CMK (cell line): ENCODE results near the gene OR1S2.
"Not testable (repeated sequence)": the region's sequence is repeated elsewhere in the genome, so short reads cannot be mapped to it uniquely, and the experiment has no call there.

Experiments
- DNase-seq: peaks from one replicate; pipeline ENCODE4 v3.0.0-alpha.2; 2010; ENCODE audit warnings: low read depth

The OR1S2 gene

GRCh38 chr11:58204042-58204441 lies at the start of gene OR1S2:
Gene OR1S2, minus strand, starts transcription at chr11:58204142. Its CDS starts 0 bp downstream, at chr11:58204142.
- no peak for DNase-seq

- DNase-seq: no peak
Observed at GRCh38 chr11:58243954-58244353, 40.0 kb upstream of the OR1S2 start.

GRCh38 chr11:58227956-58228615 lies 24.1 kb upstream of the OR1S2 start:
- peak; percentile 29 for DNase-seq

GRCh38 chr11:58222721-58223120 lies 18.8 kb upstream of the OR1S2 start:
- DNase-seq: no peak

GRCh38 chr11:58216476-58216875 lies 12.5 kb upstream of the OR1S2 start:
- no peak for DNase-seq

- not testable (repeated sequence) for DNase-seq
Observed at GRCh38 chr11:58212420-58212819, 8.5 kb upstream of the OR1S2 start, which contains the start of gene OR1S1. Gene OR1S1, plus strand, starts transcription at chr11:58212720.

GRCh38 chr11:58199271-58199670 lies 4.7 kb downstream of the OR1S2 start:
- no peak for DNase-seq

- no peak for DNase-seq
Observed at GRCh38 chr11:58195939-58196338, 8.0 kb downstream of the OR1S2 start.

GRCh38 chr11:58193391-58193790 lies 10.6 kb downstream of the OR1S2 start:
- DNase-seq: no peak

- no peak for DNase-seq
Observed at GRCh38 chr11:58192229-58192628, 11.7 kb downstream of the OR1S2 start.

GRCh38 chr11:58188770-58189169 lies 15.2 kb downstream of the OR1S2 start, which contains the start of gene OR9Q2:
Gene OR9Q2, plus strand, starts transcription at chr11:58189070. Its CDS starts 1,421 bp downstream, at chr11:58190491.
- no peak for DNase-seq

GRCh38 chr11:58186938-58187337 lies 17.0 kb downstream of the OR1S2 start:
- no peak for DNase-seq

GRCh38 chr11:58179648-58180047 lies 24.3 kb downstream of the OR1S2 start:
- no peak for DNase-seq

GRCh38 chr11:58178444-58178843 lies 25.5 kb downstream of the OR1S2 start:
- DNase-seq: no peak

GRCh38 chr11:58177409-58178054 lies 26.4 kb downstream of the OR1S2 start:
- no peak for DNase-seq

GRCh38 chr11:58165504-58166106 lies 38.3 kb downstream of the OR1S2 start:
- DNase-seq: no peak

GRCh38 chr11:58164990-58165389 lies 39.0 kb downstream of the OR1S2 start:
- no peak for DNase-seq

- no peak for DNase-seq
Observed at GRCh38 chr11:58164389-58164788, 39.6 kb downstream of the OR1S2 start.
